D341Med (cell line): ENCODE results near the gene BPIFB1.

Experiments
- DNase-seq: peaks from one replicate; pipeline ENCODE4 v3.0.0; 2012; ENCODE audit warnings: low spot score

Gene BPIFB1

GRCh38 chr20:33273117-33273851 lies 9.7 kb upstream of the BPIFB1 start:
- DNase-seq = no peak

DNA sequence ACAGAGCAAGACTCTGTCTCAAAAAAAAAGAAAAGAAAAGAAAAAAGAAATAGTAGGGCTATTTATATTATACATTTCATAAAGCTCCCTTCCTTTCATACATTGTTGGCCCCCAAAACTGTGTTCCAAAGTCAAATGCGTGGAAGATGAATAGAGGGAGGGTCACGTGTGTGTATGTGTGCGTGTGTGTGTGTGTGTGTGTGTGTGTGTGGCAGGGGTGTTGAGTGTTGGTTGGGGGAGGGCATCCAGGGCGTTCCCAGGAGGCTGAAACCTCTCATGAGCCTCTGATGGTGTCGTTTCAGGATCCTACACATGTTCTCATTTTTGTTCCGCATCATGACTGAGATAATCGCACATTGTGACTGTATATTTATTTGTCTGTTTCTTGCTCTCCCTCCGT lies 7.8 kb upstream of the BPIFB1 start:
- DNase-seq = no peak

DNA sequence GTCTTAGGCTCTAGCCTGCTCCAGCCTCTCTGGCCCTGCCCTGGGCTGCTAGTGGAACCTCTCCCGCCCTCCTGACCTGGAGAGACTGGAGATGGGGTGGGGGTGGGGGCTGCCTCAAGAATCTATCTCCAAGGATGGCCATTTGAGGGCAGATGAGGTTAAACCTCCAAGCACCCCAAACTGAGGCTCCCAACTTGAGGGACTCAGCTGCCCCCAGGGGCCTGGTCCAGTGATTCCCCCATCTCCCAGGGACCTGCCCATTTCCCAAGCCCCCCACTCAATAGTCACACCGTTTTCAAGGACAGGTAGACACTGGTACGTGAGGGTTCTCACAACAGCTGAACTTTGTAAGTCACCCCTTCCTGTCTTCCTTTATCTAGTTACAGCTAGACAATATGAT lies 7.1 kb upstream of the BPIFB1 start:
- DNase-seq = no peak

GRCh38 chr20:33276303-33277113 lies 6.5 kb upstream of the BPIFB1 start:
- DNase-seq = no peak

GRCh38 chr20:33277471-33278441 lies 5.3 kb upstream of the BPIFB1 start:
- no peak for DNase-seq

DNA sequence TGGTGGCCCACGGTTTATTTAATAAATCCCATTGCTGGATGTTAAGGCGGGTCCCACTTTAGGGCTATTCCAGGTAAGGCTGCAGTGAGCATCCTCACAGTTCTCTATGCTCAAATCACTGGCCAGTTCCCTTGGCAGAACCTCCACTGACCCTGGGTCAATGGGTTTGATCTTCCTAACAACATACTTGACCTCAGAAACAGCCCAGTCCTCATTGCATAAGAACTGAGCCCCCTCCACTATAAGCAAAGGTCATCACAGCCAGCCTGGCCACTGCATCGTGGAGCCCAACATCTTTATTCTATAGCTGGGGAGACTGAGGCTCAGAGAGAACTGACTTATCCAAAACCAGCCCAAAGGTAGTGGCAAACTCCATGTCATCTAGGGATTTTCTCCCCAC lies 4.3 kb upstream of the BPIFB1 start:
- no peak for DNase-seq

- DNase-seq = no peak
Measured at GRCh38 chr20:33279261-33279910, 3.6 kb upstream of the BPIFB1 start.

DNA sequence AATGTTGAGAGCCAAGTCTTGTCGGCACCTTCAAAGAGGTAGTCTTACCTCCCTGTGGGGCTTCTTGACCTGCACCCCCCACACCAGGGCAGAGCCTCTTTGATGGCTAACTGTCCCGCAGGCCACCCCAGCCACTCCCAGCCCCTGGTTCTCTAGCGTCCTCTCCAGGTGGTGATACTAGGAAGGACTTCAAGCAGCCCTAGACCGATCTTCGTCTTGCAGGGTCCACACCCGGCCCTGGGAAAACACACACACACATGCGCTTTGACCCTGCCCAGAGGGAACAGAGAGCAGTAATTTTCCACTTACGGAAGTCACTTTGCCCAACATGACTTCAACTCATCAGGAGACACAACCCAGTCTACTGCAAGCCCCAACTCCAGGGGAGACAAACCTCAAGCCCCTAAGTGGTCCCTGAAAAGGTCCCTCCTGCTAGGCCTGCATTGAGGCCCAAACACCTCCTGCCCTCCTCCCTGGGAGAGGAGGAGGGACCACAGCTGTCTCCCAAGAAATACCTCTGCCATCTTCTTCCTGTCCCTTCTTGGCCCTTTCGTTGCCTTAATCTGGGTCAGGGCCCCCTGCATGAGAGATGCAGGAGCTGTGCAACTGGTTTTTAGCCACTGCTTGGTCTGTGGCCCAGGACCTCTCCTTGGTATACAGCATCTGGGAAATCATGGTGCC lies 2.9 kb upstream of the BPIFB1 start:
- DNase-seq = no peak

GRCh38 chr20:33280775-33281174 lies 2.2 kb upstream of the BPIFB1 start:
- no peak for DNase-seq

GRCh38 chr20:33281550-33282146 lies 1.4 kb upstream of the BPIFB1 start:
- DNase-seq = no peak

- no peak for DNase-seq
Measured at GRCh38 chr20:33282196-33282934, 649 bp upstream of the BPIFB1 start.

GRCh38 chr20:33284284-33284683 lies 1.3 kb downstream of the BPIFB1 start:
- no peak for DNase-seq

GRCh38 chr20:33284937-33285336 lies 1.9 kb downstream of the BPIFB1 start:
- DNase-seq = no peak

GRCh38 chr20:33285861-33286495 lies 3.0 kb downstream of the BPIFB1 start:
- no peak for DNase-seq

DNA sequence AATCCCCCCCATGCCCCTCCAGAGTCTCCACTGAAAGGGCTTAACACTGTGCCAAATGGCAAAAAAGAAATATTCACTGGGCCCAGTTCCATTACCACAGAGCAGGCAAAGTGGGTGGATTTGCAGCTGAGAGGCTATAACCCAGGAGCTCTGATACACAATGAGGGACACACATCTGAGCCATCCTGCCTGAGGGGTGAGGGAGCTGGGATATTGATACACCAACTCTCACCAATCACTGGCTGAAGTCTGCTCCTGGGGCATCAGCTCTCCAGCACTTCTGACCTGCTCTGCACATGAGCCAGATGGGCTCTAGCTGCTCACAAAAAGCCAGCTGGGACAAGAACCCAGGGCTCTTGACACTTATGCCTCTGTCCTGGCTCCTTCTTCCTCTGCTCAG lies 4.9 kb downstream of the BPIFB1 start:
- no peak for DNase-seq

- DNase-seq = no peak
Measured at GRCh38 chr20:33290852-33291251, 7.8 kb downstream of the BPIFB1 start.

GRCh38 chr20:33291416-33291815 lies 8.4 kb downstream of the BPIFB1 start:
- DNase-seq = no peak

DNA sequence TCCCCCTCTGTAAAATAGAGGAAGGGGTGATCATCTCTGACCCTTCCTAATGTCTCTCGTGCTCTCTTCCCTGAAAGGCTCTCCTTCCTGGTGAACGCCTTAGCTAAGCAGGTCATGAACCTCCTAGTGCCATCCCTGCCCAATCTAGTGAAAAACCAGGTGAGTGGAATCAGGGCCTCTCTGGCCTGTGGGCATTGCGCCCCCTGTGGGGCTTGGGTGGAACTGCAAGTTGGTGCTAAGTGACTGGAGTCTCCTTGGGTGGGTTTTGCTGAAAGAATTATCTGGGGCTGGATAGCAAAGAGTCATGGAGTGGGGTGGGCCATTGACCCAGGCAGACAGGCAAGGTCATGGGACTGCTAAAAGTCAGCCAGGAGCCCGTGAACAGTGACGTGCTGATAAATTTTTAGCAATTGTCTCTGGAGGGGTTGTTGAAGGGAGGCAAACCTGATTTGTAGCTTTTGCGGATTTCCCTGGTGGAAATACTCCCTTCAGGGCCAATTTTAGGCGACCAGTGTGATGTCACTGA lies 8.9 kb downstream of the BPIFB1 start:
- DNase-seq = peak; percentile 80

GRCh38 chr20:33296206-33296605 lies 13.2 kb downstream of the BPIFB1 start:
- DNase-seq = no peak
